HepG2 (cell line): ENCODE data around the gene MYO5A. TPM values are rescaled to one million over a fixed set of nuclear protein-coding genes. Genes with fewer than 3 reads are reported as not detected.

Experiments used
- ATAC-seq: fragments of 200-7000 bp; cut with Tn5 transposase; 3 replicates; pipeline ENCODE4 v1.9.1; 2020; ENCODE audit warnings: mild to moderate bottlenecking, moderate library complexity
- BruUV-seq: library from RNA; stranded (reverse); fragments of 400-500 nt; replicated peaks from 2 replicates; lab custom pipeline; 2021; lab: Mats Ljungman, UMichigan
- CTCF ChIA-PET: fragments of 300-600 bp; formaldehyde crosslinking; extraction: SDS; loops from one replicate; lab custom pipeline; 2021; ENCODE audit warnings: low total read pairs, inconsistent platforms, low intra/inter-chr PET ratio; lab: Yijun Ruan, JAX
- POLR2A ChIA-PET: fragments of 350-600 bp; sonication (Branson Sonifier 250); formaldehyde crosslinking; loops from one replicate; lab custom pipeline; 2020; ENCODE audit warnings: antibody characterized with exemption, inconsistent platforms; lab: Yijun Ruan, JAX
- DNase-seq: peaks from one replicate; pipeline ENCODE4 v3.0.0-alpha.2; 2015; ENCODE audit warnings: low spot score
- FAIRE-seq: peaks from 3 replicates; lab custom pipeline; 2011; peaks lifted over from hg19 to GRCh38; lab: Jason Lieb, UNC
- H2AFZ ChIP-seq: one replicate; pipeline ENCODE4 v1.6.1; 2011; ENCODE audit warnings: low read length, inconsistent platforms
- H3K27ac ChIP-seq: fragments of 300-600 bp; 3 replicates; pipeline ENCODE4 v1.8.0; 2011; ENCODE audit warnings: mixed run types, mild to moderate bottlenecking, mixed read lengths, low read length, inconsistent platforms; ENCODE audit not compliant: insufficient read depth; ENCODE audit errors: extremely low read length
- H3K27me3 ChIP-seq, 2 experiments: fragments of 200-600 bp in 1 of 2; 2 replicates in 1 of 2; 3 replicates in 1 of 2; pipeline versions ENCODE4 v1.6.0 to v1.8.0; 2011; ENCODE audit warnings: low read length in 2 of 2, mild to moderate bottlenecking in 2 of 2, moderate library complexity in 2 of 2, inconsistent platforms in 1 of 2; ENCODE audit not compliant: insufficient read depth in 2 of 2, control insufficient read depth in 1 of 2
- H3K36me3 ChIP-seq, 2 experiments: fragments of 200-600 bp in 1 of 2; replicated peaks in 1 of 2; 2 replicates in 1 of 2; 3 replicates in 1 of 2; pipeline versions ENCODE4 v1.5.1 to v1.8.0; 2011; ENCODE audit warnings: low read length in 2 of 2, inconsistent platforms in 1 of 2; ENCODE audit not compliant: insufficient read depth in 2 of 2, control insufficient read depth in 1 of 2
- H3K4me1 ChIP-seq: 2 replicates; pipeline ENCODE4 v1.5.1; 2012; ENCODE audit warnings: low read length, inconsistent platforms; ENCODE audit not compliant: insufficient read depth
- H3K4me2 ChIP-seq: 2 replicates; pipeline ENCODE4 v1.6.0; 2011; ENCODE audit warnings: low read depth, low read length, inconsistent platforms
- H3K4me3 ChIP-seq, 3 experiments: fragments of 200-600 bp in 1 of 3; sonication (generic), shearing (Covaris generic) in 1 of 3; replicated peaks in 1 of 3; 2 replicates each; pipeline ENCODE4 v1.5.1; 2011 to 2016; ENCODE audit warnings: low read length in 3 of 3, inconsistent platforms in 2 of 3, low read depth in 2 of 3, mild to moderate bottlenecking in 2 of 3, control low read depth in 1 of 3, mixed read lengths in 1 of 3; ENCODE audit not compliant: insufficient read depth in 1 of 3
- H3K79me2 ChIP-seq: one replicate; pipeline ENCODE4 v1.6.1; 2011; ENCODE audit warnings: low read length, inconsistent platforms; ENCODE audit not compliant: insufficient read depth
- H3K9ac ChIP-seq: 2 replicates; pipeline ENCODE4 v1.6.0; 2011; ENCODE audit warnings: mild to moderate bottlenecking, low read depth, low read length, inconsistent platforms; ENCODE audit not compliant: insufficient read depth
- H3K9me3 ChIP-seq: 2 replicates; pipeline ENCODE4 v1.5.1; 2012; ENCODE audit warnings: mild to moderate bottlenecking, low read length
- H4K20me1 ChIP-seq: 2 replicates; pipeline ENCODE4 v1.6.0; 2011; ENCODE audit warnings: inconsistent platforms, mild to moderate bottlenecking, low read length, moderate library complexity; ENCODE audit not compliant: insufficient read depth
- ARHGAP35 ChIP-seq: sonication (generic); formaldehyde crosslinking; IDR thresholded peaks from 2 replicates; pipeline ENCODE4 v1.9.0; 2022; ENCODE audit warnings: mild to moderate bottlenecking, inconsistent platforms, moderate library complexity, missing genetic modification reagents, borderline replicate concordance
- ATF7-NPFF ChIP-seq: sonication (generic); formaldehyde crosslinking; IDR thresholded peaks from 2 replicates; pipeline ENCODE4 v1.8.1; 2023; ENCODE audit warnings: mild to moderate bottlenecking, low read depth, missing genetic modification reagents, moderate library complexity
- BRF2 ChIP-seq: sonication (generic); formaldehyde crosslinking; IDR thresholded peaks from 2 replicates; pipeline ENCODE4 v1.8.1; 2022; ENCODE audit warnings: mild to moderate bottlenecking, missing genetic modification reagents
- DRAP1 ChIP-seq: IDR thresholded peaks from 2 replicates; pipeline ENCODE4 v1.6.1; 2016; ENCODE audit warnings: missing genetic modification reagents, missing compliant biosample characterization
- HMGA1 ChIP-seq: sonication (generic); formaldehyde crosslinking; conservative IDR thresholded peaks from 2 replicates; pipeline ENCODE4 v1.4.0; 2020; ENCODE audit warnings: missing genetic modification reagents
- HNF1B ChIP-seq: sonication (generic); formaldehyde crosslinking; IDR thresholded peaks from 2 replicates; pipeline ENCODE4 v1.5.1; 2020; ENCODE audit warnings: mild to moderate bottlenecking, moderate library complexity, missing genetic modification reagents
- KAT7 ChIP-seq: IDR thresholded peaks from 2 replicates; pipeline ENCODE4 v1.6.1; 2018; ENCODE audit warnings: borderline replicate concordance, missing compliant biosample characterization
- NFE2L1 ChIP-seq: sonication (generic); formaldehyde crosslinking; IDR thresholded peaks from 2 replicates; pipeline ENCODE4 v1.4.0; 2020; ENCODE audit warnings: missing genetic modification reagents, mild to moderate bottlenecking, borderline replicate concordance
- RBFOX2 ChIP-seq: fragments of 200-400 bp; formaldehyde crosslinking; IDR thresholded peaks from 2 replicates; pipeline ENCODE4 v1.6.1; 2017; ENCODE audit warnings: low read depth, mild to moderate bottlenecking, low read length
- RBM22 ChIP-seq: fragments of 200-400 bp; formaldehyde crosslinking; optimal IDR thresholded peaks from 2 replicates; pipeline ENCODE3; 2017; ENCODE audit warnings: mild to moderate bottlenecking, low read length, moderate library complexity
- THAP7 ChIP-seq: sonication (generic); formaldehyde crosslinking; IDR thresholded peaks from 2 replicates; pipeline ENCODE4 v1.8.1; 2023; ENCODE audit warnings: mild to moderate bottlenecking, missing genetic modification reagents
- ZNF329 ChIP-seq: sonication (generic); formaldehyde crosslinking; IDR thresholded peaks from 2 replicates; pipeline ENCODE4 v1.9.0; 2021; ENCODE audit warnings: low read depth, mild to moderate bottlenecking, missing genetic modification reagents
- ZNF333 ChIP-seq: sonication (generic); formaldehyde crosslinking; IDR thresholded peaks from 2 replicates; pipeline ENCODE4 v1.4.0; 2020; ENCODE audit warnings: mild to moderate bottlenecking, missing genetic modification reagents, borderline replicate concordance
- ZNF615 ChIP-seq: sonication (generic); formaldehyde crosslinking; IDR thresholded peaks from 2 replicates; pipeline ENCODE4 v1.5.0; 2020; ENCODE audit warnings: mild to moderate bottlenecking, missing genetic modification reagents, borderline replicate concordance
- WGBS: methylation state at CpG from one replicate; pipeline ENCODE4 v1.1.6; 2017; ENCODE audit warnings: low lambda C conversion rate; 5-methylcytosine and 5-hydroxymethylcytosine counted together
- in situ Hi-C: cut with HindIII; loops from 2 replicates; pipeline ENCODE4 v1.10.0; 2017; ENCODE audit warnings: low pct_unique_long_range_greater_than_20kb; ENCODE audit not compliant: extremely low pct_ligation_motif_present
- intact Hi-C: fragments of 100-400 bp; cut with micrococcal nuclease; formaldehyde crosslinking; loops from one replicate; pipeline ENCODE4 v1.10.0; 2022; ENCODE audit not compliant: unreplicated experiment
- polyA plus RNA-seq, 8 experiments: library from polyadenylated mRNA; depleted of rRNA in 3 of 8; stranded (reverse) in 7 of 8; unstranded in 1 of 8; fragments of >200 nt; fragmentation: Illumina TruSeq in 4 of 8; extraction: Trizol in 4 of 8; gene quantifications; 2 replicates each; pipeline versions ENCODE4 v1.2.1 to v1.2.3, GENCODE V29; 2011 to 2016; ENCODE audit warnings: low read depth in 4 of 8, missing spikeins in 1 of 8, mixed read lengths in 1 of 8; ENCODE audit not compliant: insufficient read depth in 1 of 8
- total RNA-seq, 5 experiments: library from RNA; depleted of rRNA; stranded (reverse); fragments of >200 nt; fragmentation: Illumina TruSeq; extraction: Trizol; gene quantifications; 2 replicates each; pipeline ENCODE4 v1.2.3, GENCODE V29; 2016; ENCODE audit warnings: low read depth in 1 of 5

The MYO5A gene
- total and polyA plus RNA-seq, 2 of the 13 experiments (the other 11 are each of a cell fraction or from before 2014, with no cell fraction given), result 2.8 to 4.8 TPM

- POLR2A ChIA-PET, result no interaction called here
- no TSS peak for BruUV-seq
- no peaks in the 10 kb centered on the region for H3K79me2 ChIP-seq
- H3K27me3 ChIP-seq, result no peaks in the 10 kb centered on the region
- H3K27ac ChIP-seq, result no peak overlapping the region
- FAIRE-seq (no peak), ATAC-seq (no peak), DNase-seq (no peak)
- H4K20me1 ChIP-seq, result no peaks in the 10 kb centered on the region
- in situ Hi-C loops (no loop called here), intact Hi-C loops (no loop called here)
- TF ChIP-seq ARHGAP35 (no peak), ZNF329 (CRISPR knock-in tag) (no peak), HNF1B (CRISPR knock-in tag) (no peak), DRAP1 (CRISPR knock-in tag) (no peak), THAP7 (CRISPR knock-in tag) (no peak), HMGA1 (CRISPR knock-in tag) (no peak), ZNF615 (no peak), ZNF333 (CRISPR knock-in tag) (no peak), BRF2 (CRISPR knock-in tag) (no peak), NFE2L1 (no peak), ATF7-NPFF (CRISPR knock-in tag) (no peak), RBFOX2 (no peak), RBM22 (no peak), KAT7 (CRISPR knock-in tag) (no peak)
- H3K36me3 ChIP-seq, result no peaks in the 10 kb centered on the region
- no peak overlapping the region for H2AFZ ChIP-seq
- WGBS, result 76% methylated on average over 2 of the region's 2 CpGs
- CTCF ChIA-PET, result no interaction called here
- no peaks in the 10 kb centered on the region for H3K9me3 ChIP-seq
- H3K9ac ChIP-seq, result no peak overlapping the region
- no peak overlapping the region for H3K4me2 ChIP-seq
- H3K4me1 ChIP-seq, result no peaks in the 10 kb centered on the region
- H3K4me3 ChIP-seq, result no peak overlapping the region
Observed at GRCh38 chr15:52417957-52418356, 110.7 kb downstream of the MYO5A start.
